OCI-LY7 (cell line): ENCODE data around the gene TAS2R43.

ENCODE experiments used
- CTCF ChIP-seq: fragments of 200-600 bp; sonication (generic); conservative IDR thresholded peaks from 2 replicates; pipeline ENCODE4 v1.5.1; 2014; ENCODE audit warnings: mild to moderate bottlenecking, antibody characterized with exemption, low read length, moderate library complexity, mixed read lengths
- EZH2phosphoT487 ChIP-seq: fragments of 200-600 bp; sonication (generic); IDR thresholded peaks from 2 replicates; pipeline ENCODE4 v1.6.1; 2018; ENCODE audit warnings: low read depth, borderline replicate concordance, mild to moderate bottlenecking, mixed run types, antibody characterized with exemption, low read length, moderate library complexity, mixed read lengths

DNA sequence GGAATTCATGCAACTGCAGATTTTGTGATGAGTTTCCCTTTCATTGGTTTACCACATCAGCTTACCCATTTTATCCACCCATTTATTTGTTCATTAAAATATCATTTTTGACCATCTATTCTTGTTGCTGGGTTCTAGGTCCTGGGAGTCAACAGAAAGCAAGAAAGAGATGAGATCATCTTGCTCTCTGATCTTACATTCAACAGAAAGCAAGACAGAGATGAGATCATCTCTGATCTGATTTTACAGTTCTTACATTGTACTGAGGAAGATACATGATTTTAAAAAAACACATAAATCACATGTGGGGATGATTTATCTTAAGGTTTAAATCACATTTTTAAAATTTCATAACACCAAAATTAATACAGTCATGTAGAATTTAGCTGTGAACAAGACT is 32.3 kb downstream of the TAS2R43 start:
- TF ChIP-seq CTCF (no peak), EZH2phosphoT487 (no peak)
